SH-SY5Y (cell line): ENCODE measurements around the gene CUL7.

Source experiments
- GATA2 ChIP-seq: IDR thresholded peaks from 2 replicates; pipeline ENCODE4 v1.6.1; 2011; ENCODE audit warnings: mild to moderate bottlenecking, low read depth, low read length
- GATA3 ChIP-seq: IDR thresholded peaks from 2 replicates; pipeline ENCODE4 v1.6.1; 2011; ENCODE audit warnings: low read depth, mild to moderate bottlenecking, low read length, moderate library complexity

DNA sequence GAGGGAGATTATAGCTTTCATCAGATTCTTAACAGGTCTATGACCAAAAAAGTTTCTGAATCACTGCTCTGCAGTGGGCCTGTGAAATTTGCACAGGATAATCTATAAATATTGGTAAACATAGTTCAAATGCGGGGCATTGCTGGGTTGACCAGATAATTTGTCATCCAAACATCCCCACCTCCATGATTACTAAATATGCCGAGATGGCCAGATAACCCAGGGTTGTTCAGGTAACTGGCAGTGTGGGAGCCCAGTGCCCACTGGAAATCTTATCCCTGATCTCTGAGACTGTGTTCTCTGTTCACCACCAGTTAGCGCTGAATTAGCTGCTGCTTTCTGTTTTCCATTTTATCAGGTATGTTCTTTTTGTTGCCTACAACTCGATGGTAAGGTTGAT, 43.9 kb upstream of the CUL7 start:
- 0 out of 2 replicates have a peak, but pooled peaks have one; percentile 23 for TF ChIP-seq GATA3
- peak; percentile 79 for TF ChIP-seq GATA2
